BJ (cell line): ENCODE data around the gene AOPEP. TPM values are rescaled to one million over a fixed set of nuclear protein-coding genes. Genes with fewer than 3 reads are reported as not detected.

Experiments used
- CTCF ChIA-PET: fragments of 350-600 bp; formaldehyde crosslinking; extraction: SDS; loops from one replicate; lab custom pipeline; 2021; ENCODE audit warnings: antibody characterized with exemption, inconsistent platforms; lab: Yijun Ruan, JAX
- POLR2A ChIA-PET: fragments of 300-600 bp; sonication (Branson Sonifier 250); formaldehyde crosslinking; extraction: SDS; loops from one replicate; lab custom pipeline; 2021; ENCODE audit warnings: antibody characterized with exemption; lab: Charles Lee
- DNase-seq: peaks from one replicate; pipeline ENCODE4 v3.0.0-alpha.2; 2011; ENCODE audit warnings: low read depth
- H3K27me3 ChIP-seq: 2 replicates; pipeline ENCODE4 v1.6.0; 2011; ENCODE audit warnings: low read length; ENCODE audit not compliant: control insufficient read depth, insufficient read depth
- H3K36me3 ChIP-seq: 2 replicates; pipeline ENCODE4 v1.5.1; 2011; ENCODE audit warnings: low read length; ENCODE audit not compliant: control insufficient read depth, insufficient read depth
- H3K4me3 ChIP-seq: 2 replicates; pipeline ENCODE4 v1.5.1; 2011; ENCODE audit warnings: low read depth, mild to moderate bottlenecking, control low read depth, low read length
- polyA plus RNA-seq: library from polyadenylated mRNA; depleted of rRNA; stranded (reverse); fragments of >200 nt; gene quantifications from 2 replicates; pipeline ENCODE4 v1.2.3, GENCODE V29; 2011
- TF ChIP-seq, protein P1 (sequence below): IDR thresholded peaks from 2 replicates; pipeline ENCODE4 v1.5.1; 2011; ENCODE audit warnings: low read depth, mild to moderate bottlenecking, control low read depth, inconsistent platforms, low read length, moderate library complexity; ENCODE audit not compliant: insufficient read depth

AOPEP gene
- polyA plus RNA-seq, 1 experiment: 52.1 TPM

DNA sequence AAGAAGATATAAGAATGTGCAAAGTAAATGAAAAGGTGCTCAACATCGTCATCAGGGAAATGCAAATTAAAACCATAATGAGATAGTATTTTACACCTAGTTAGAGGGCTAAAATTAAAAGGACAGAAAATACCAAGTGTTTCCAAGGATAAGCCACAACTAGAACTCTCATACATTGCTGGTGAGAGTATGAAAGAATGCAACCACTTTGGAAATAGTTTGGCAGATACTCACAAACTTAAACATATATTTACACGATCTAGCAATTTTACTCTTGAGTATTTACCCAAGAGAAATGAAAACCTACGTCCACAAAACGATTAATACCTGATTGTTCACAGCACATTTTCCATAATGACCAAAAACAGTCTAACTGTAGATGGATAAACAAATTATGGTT, 51.5 kb downstream of the AOPEP start:
- Histone ChIP-seq H3K27me3 (no peaks in the 10 kb centered on the region), H3K4me3 (no peak overlapping the region), H3K36me3 (no peaks in the 10 kb centered on the region)
- no peak for DNase-seq
- CTCF ChIA-PET: interaction anchor here (1.4 kb wide), 1 partner anchor 96 kb away, joined by 3 read pairs; no protein-coding TSS in a partner anchor
- POLR2A ChIA-PET: no interaction called here
- TF ChIP-seq, protein P1, sequence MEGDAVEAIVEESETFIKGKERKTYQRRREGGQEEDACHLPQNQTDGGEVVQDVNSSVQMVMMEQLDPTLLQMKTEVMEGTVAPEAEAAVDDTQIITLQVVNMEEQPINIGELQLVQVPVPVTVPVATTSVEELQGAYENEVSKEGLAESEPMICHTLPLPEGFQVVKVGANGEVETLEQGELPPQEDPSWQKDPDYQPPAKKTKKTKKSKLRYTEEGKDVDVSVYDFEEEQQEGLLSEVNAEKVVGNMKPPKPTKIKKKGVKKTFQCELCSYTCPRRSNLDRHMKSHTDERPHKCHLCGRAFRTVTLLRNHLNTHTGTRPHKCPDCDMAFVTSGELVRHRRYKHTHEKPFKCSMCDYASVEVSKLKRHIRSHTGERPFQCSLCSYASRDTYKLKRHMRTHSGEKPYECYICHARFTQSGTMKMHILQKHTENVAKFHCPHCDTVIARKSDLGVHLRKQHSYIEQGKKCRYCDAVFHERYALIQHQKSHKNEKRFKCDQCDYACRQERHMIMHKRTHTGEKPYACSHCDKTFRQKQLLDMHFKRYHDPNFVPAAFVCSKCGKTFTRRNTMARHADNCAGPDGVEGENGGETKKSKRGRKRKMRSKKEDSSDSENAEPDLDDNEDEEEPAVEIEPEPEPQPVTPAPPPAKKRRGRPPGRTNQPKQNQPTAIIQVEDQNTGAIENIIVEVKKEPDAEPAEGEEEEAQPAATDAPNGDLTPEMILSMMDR: no peak

DNA sequence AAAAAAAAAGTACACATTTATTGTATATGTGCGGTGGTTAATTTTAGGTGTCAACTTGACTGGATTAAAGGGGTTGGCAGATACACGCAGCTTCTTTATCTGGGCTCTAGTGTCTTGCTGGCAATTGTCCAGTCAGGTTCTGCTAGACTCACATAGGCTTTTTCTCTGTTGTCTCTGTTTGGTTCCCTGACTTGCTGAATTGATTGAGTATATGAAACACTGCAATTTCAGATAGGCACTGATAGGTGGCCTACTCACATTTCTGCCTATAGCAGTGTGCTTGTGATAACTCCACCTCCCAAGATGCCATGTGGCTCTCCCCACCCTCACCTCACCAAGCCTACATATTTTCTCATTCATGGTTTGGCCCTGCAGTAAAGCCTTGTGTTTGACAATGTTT, 52.5 kb downstream of the AOPEP start:
- H3K27me3 ChIP-seq: no peaks in the 10 kb centered on the region
- no peaks in the 10 kb centered on the region for H3K36me3 ChIP-seq
- POLR2A ChIA-PET: interaction anchor here (0.6 kb wide), 1 partner anchor 141 kb away, joined by 3 read pairs; no protein-coding TSS in a partner anchor
- TF ChIP-seq, protein P1: no peak
- no peak overlapping the region for H3K4me3 ChIP-seq
- CTCF ChIA-PET: no interaction called here
- DNase-seq: no peak

DNA sequence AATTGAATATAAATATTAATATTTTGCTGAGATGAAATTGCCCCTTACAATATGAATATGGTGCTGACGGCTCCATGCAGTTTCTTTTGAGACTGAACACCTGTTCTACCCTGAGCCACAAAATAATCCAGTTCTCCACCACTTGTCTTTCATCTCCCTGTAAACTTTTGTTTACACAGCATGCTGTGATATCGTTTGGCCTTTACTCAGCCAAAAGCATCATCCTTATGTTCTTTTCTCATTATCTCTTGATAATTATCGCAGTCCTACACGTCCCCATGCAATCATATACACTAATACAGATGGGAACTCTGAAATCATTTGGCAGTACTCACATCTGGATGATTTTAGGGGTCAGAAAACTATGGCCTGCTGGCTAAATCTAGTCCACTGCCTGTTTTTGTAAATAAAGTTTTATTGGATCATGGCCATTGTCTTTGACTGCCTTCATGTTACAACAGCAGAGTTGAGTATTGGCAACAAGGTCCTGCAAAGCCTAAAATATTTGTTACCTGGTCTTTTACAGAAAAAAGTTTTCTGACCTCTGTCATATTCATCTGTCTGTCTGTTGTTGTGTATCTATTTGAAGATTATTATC, 53.3 kb downstream of the AOPEP start:
- DNase-seq: no peak
- Histone ChIP-seq H3K27me3 (no peaks in the 10 kb centered on the region), H3K4me3 (no peak overlapping the region), H3K36me3 (no peaks in the 10 kb centered on the region)
- CTCF ChIA-PET: interaction anchor here (1.0 kb wide), 1 partner anchor 348 kb away, joined by 3 read pairs; no protein-coding TSS in a partner anchor
- POLR2A ChIA-PET: no interaction called here
- TF ChIP-seq, protein P1: no peak

DNA sequence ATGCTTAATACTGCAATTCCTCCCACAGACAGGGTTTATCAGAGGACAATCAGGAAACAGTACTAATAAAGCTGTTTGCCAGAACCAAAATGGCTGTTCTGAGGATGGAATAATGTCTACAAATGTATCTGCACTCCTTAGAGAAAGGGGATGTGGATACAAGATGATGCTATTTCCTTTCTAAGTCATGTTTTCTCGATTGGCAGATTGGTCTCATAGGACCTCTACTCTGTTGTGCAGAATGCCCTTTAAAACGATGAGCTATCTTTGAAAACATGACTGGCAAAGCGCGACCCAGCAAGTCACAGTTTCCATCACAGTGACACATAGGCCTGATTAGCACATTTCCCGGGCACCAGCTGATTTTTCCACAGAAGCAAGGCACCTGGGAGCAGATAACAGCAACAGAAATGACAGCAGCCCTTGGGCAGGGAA, 54.0 kb downstream of the AOPEP start:
- Histone ChIP-seq H3K4me3 (no peak overlapping the region), H3K27me3 (no peaks in the 10 kb centered on the region), H3K36me3 (no peaks in the 10 kb centered on the region)
- ChIA-PET POLR2A (no interaction called here), CTCF (interaction anchor here (0.9 to 1.3 kb wide), 3 partner anchors 99 to 347 kb away, joined by 3 to 4 read pairs (median 4); no protein-coding TSS in a partner anchor)
- TF ChIP-seq, protein P1: no peak
- no peak for DNase-seq

DNA sequence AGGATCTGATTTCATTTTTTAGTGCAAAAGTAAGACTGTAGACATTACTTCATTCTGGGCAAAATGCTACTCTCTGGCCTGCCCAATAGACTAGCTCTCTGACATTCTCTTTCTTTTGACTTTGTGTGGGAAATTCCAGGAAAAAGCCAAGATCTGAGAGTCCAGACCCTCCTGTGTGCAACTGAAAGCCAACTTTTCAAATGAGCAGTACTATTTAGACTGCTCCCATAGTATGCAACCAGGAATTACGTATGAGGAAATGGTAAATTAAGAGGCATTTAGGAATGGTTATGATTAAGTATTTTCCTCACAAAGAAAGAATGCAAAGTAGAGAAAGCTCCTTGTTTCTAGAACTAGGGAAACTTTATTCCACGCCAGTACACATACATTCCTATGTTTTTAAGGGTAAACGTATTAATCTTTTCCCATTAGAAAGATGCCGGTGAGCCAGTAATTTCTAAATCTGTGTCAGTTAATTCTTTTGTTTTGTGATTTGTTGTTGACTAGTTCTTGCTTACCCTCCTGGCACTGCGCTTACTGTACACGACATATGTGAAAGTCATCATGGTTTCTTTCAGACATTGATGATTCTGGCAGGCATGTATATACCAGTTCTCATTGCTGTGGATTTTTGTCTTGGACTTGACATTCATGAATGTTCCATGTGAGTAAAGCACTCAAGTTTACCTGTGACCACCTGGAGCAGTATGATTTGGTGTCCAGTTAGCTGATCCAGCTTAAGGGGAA, 56.0 kb downstream of the AOPEP start:
- Histone ChIP-seq H3K27me3 (no peaks in the 10 kb centered on the region), H3K36me3 (no peaks in the 10 kb centered on the region), H3K4me3 (no peak overlapping the region)
- CTCF ChIA-PET: interaction anchor here (0.6 to 3.8 kb wide), 23 partner anchors 10 to 348 kb away, joined by 3 to 16 read pairs (median 4); no protein-coding TSS in a partner anchor
- TF ChIP-seq, protein P1: no peak
- DNase-seq: peak; percentile 59
- POLR2A ChIA-PET: interaction anchor here (0.7 to 1.2 kb wide), 2 partner anchors 211 to 334 kb away, joined by 4 to 7 read pairs; no protein-coding TSS in a partner anchor
